DOHH2 (cell line): ENCODE results near the gene HSD17B14.

ENCODE experiments used
- H3F3A ChIP-seq: fragments of 200-600 bp; sonication (generic), shearing (Covaris generic); 2 replicates; pipeline ENCODE4 v1.6.0; 2016; ENCODE audit warnings: antibody characterized with exemption, mild to moderate bottlenecking; ENCODE audit not compliant: control insufficient read depth, insufficient read depth
- H3K27ac ChIP-seq: fragments of 200-600 bp; sonication (generic); 2 replicates; pipeline ENCODE4 v1.5.1; 2014; ENCODE audit warnings: low read depth, mild to moderate bottlenecking, low read length, moderate library complexity
- H3K27me3 ChIP-seq: fragments of 200-600 bp; sonication (generic); 2 replicates; pipeline ENCODE4 v1.6.1; 2014; ENCODE audit warnings: mild to moderate bottlenecking, low read length, mixed read lengths; ENCODE audit not compliant: control insufficient read depth
- H3K36me3 ChIP-seq: fragments of 200-600 bp; sonication (generic); 2 replicates; pipeline ENCODE4 v1.6.1; 2014; ENCODE audit warnings: mild to moderate bottlenecking, low read length, moderate library complexity, mixed read lengths; ENCODE audit not compliant: control insufficient read depth
- H3K4me1 ChIP-seq: fragments of 200-600 bp; sonication (generic); 2 replicates; pipeline ENCODE4 v1.6.1; 2014; ENCODE audit warnings: mild to moderate bottlenecking, low read length, mixed read lengths; ENCODE audit not compliant: control insufficient read depth
- H3K4me2 ChIP-seq: fragments of 200-600 bp; sonication (generic); 2 replicates; pipeline ENCODE4 v1.6.0; 2014; ENCODE audit warnings: mild to moderate bottlenecking, low read length, moderate library complexity
- H3K4me3 ChIP-seq: fragments of 200-600 bp; sonication (generic); 2 replicates; pipeline ENCODE4 v1.5.1; 2014; ENCODE audit warnings: mild to moderate bottlenecking, low read length, mixed read lengths
- H3K79me2 ChIP-seq: fragments of 200-600 bp; sonication (generic); 2 replicates; pipeline ENCODE4 v1.6.1; 2014; ENCODE audit warnings: mild to moderate bottlenecking, low read length, mixed read lengths; ENCODE audit not compliant: control insufficient read depth
- H3K9me2 ChIP-seq: fragments of 200-600 bp; sonication (generic); replicated peaks from 2 replicates; pipeline ENCODE4 v1.6.1; 2014; ENCODE audit warnings: mild to moderate bottlenecking, low read length, mixed read lengths; ENCODE audit not compliant: control insufficient read depth
- H3K9me3 ChIP-seq: fragments of 200-600 bp; sonication (generic); 2 replicates; pipeline ENCODE4 v1.6.1; 2014; ENCODE audit warnings: antibody characterized with exemption, low read length, mixed read lengths; ENCODE audit not compliant: control insufficient read depth, insufficient read depth
- H4K20me1 ChIP-seq: fragments of 200-600 bp; sonication (generic); 2 replicates; pipeline ENCODE4 v1.6.0; 2014; ENCODE audit warnings: low read depth, mild to moderate bottlenecking, antibody characterized with exemption, low read length, moderate library complexity; ENCODE audit not compliant: control insufficient read depth, insufficient read depth
- EZH2phosphoT487 ChIP-seq: fragments of 200-600 bp; sonication (generic); IDR thresholded peaks from 2 replicates; pipeline ENCODE4 v1.6.1; 2017; ENCODE audit warnings: borderline replicate concordance, mild to moderate bottlenecking, antibody characterized with exemption, low read length, moderate library complexity, mixed read lengths
- TF ChIP-seq, protein P1 (sequence below): fragments of 200-600 bp; sonication (generic); IDR thresholded peaks from one replicate; pipeline ENCODE4 v1.5.1; 2014; ENCODE audit warnings: antibody characterized with exemption, mild to moderate bottlenecking, low read depth, low read length; ENCODE audit not compliant: poor library complexity, severe bottlenecking

Gene HSD17B14

DNA sequence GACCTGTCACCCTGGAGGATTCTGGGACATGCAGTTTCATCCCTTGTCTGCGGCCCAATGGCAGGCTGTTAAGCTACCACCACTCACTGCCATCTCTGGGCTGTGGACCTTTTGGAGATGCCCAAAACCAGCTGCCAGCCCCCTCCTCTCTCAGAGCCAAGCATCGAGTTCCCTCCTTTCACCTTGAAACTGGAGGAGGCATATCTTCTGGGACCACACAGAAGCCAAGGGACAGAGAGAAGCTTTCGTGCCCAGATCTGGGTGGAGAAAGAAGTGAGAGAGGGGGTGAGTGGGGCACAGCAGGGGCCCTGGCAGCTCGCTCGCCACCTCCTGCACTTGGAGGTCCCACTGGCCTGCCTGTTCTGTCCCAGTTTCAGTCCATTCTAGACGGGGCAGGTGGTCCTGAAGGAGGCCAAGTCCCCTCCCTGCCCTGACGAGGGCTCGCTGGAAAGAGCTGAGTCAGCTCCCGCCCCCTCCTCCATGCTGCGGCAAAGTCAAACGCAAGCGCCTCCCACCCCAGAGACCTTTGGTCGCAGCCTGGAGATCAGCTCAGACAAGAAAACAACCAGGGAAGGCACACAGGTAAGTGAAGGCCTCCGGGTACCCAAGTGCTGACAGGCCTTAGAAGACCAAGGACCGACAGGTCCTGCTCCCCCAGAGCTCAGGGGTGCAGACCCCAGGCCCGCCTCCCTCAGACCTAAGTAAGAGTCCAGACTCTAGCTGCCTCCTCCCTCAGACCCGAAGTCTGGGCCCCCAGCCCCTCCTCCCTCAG is 29.3 kb downstream of the HSD17B14 start:
- Histone ChIP-seq H3K4me2 (no peak overlapping the region), H3K27ac (no peak overlapping the region)

DNA sequence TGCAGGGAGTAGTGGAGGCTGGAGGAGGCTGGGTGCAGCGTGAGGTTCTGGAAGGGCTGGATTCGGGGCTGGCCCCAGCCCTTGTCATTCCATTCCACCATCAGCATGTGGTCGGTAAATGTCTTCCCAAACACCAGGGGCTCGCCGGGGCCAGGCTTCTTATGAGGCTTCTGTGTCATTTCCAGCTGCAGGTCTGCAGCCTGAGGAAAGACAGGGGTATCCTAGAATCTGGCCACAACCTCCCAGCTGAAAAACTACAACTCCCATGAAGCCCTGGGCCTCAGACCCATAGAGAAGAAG is 29.8 kb downstream of the HSD17B14 start:
- no peak overlapping the region for H3K27ac ChIP-seq
- no peaks in the 10 kb centered on the region for H3K27me3 ChIP-seq
- H3K79me2 ChIP-seq: peaks cover 31% of the 10 kb centered on the region
- no peak overlapping the region for H3K4me3 ChIP-seq
- no peak overlapping the region for H3K4me2 ChIP-seq
- H3K36me3 ChIP-seq: peaks cover 15% of the 10 kb centered on the region
- no peaks in the 10 kb centered on the region for H3K9me3 ChIP-seq
- peaks cover 11% of the 10 kb centered on the region for H3K4me1 ChIP-seq
- no peak for TF ChIP-seq EZH2phosphoT487
- TF ChIP-seq, protein P1, sequence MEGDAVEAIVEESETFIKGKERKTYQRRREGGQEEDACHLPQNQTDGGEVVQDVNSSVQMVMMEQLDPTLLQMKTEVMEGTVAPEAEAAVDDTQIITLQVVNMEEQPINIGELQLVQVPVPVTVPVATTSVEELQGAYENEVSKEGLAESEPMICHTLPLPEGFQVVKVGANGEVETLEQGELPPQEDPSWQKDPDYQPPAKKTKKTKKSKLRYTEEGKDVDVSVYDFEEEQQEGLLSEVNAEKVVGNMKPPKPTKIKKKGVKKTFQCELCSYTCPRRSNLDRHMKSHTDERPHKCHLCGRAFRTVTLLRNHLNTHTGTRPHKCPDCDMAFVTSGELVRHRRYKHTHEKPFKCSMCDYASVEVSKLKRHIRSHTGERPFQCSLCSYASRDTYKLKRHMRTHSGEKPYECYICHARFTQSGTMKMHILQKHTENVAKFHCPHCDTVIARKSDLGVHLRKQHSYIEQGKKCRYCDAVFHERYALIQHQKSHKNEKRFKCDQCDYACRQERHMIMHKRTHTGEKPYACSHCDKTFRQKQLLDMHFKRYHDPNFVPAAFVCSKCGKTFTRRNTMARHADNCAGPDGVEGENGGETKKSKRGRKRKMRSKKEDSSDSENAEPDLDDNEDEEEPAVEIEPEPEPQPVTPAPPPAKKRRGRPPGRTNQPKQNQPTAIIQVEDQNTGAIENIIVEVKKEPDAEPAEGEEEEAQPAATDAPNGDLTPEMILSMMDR: no peak
- H4K20me1 ChIP-seq: no peaks in the 10 kb centered on the region
- no peaks in the 10 kb centered on the region for H3F3A ChIP-seq
- H3K9me2 ChIP-seq: no peaks in the 10 kb centered on the region

More for the DNA sequence above, 29.3 kb downstream of the HSD17B14 start:
- Histone ChIP-seq H3F3A (peaks cover 3% of the 10 kb centered on the region; the same call in 1 of the 2 replicates), H3K9me2 (no peaks in the 10 kb centered on the region), H3K4me3 (no peak overlapping the region), H3K9me3 (no peaks in the 10 kb centered on the region), H4K20me1 (no peaks in the 10 kb centered on the region), H3K36me3 (peaks cover 15% of the 10 kb centered on the region), H3K27me3 (no peaks in the 10 kb centered on the region), H3K79me2 (peaks cover 31% of the 10 kb centered on the region), H3K4me1 (peaks cover 13% of the 10 kb centered on the region)
- TF ChIP-seq, protein P1: no peak
- no peak for TF ChIP-seq EZH2phosphoT487

DNA sequence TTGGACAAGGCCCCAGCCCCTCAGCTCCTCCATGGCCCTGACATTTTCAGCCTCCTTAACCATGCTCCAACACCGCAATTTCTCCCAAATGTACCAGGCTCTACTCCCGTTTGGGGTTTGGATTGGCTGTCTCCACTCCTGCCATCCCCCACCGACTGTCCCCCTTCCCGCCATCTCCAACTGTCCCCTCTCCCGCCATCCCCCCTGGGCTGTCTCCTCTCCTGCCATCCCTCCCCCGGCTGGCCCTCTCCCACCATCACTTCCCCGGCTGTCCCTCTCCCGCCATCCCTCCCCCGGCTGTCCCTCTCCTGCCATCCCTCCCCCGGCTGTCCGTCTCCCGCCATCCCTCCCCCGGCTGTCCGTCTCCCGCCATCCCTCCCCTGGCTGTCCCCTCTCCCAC is 30.8 kb downstream of the HSD17B14 start:
- Histone ChIP-seq H3K9me3 (no peaks in the 10 kb centered on the region), H3K4me3 (no peak overlapping the region), H3K4me1 (peaks cover 11% of the 10 kb centered on the region), H3K36me3 (peaks cover 13% of the 10 kb centered on the region), H3F3A (no peaks in the 10 kb centered on the region), H3K79me2 (peaks cover 27% of the 10 kb centered on the region), H3K4me2 (no peak overlapping the region), H3K9me2 (no peaks in the 10 kb centered on the region), H3K27me3 (no peaks in the 10 kb centered on the region), H4K20me1 (no peaks in the 10 kb centered on the region), H3K27ac (no peak overlapping the region)
- TF ChIP-seq, protein P1: no peak
- no peak for TF ChIP-seq EZH2phosphoT487
